ENCODE measurements around the gene GNAZ.

The GNAZ gene

GRCh38 chr22:23115369-23115768, 45.0 kb downstream of the GNAZ start:
- no peak overlapping the region for H3K27ac ChIP-seq
- no peak overlapping the region for H3K4me3 ChIP-seq
- TF ChIP-seq CTCF (IDR thresholded peaks at IDR 0.05) = no peak
- DNase-seq (ENCODE audit: low spot score) = no peak

GRCh38 chr22:23115825-23116494, 45.6 kb downstream of the GNAZ start:
- no peak for DNase-seq (ENCODE audit: low spot score)
- H3K4me3 ChIP-seq = no peak overlapping the region
- no peak for TF ChIP-seq CTCF (IDR thresholded peaks at IDR 0.05)
- H3K27ac ChIP-seq = no peak overlapping the region

GRCh38 chr22:23116506-23117263, 46.4 kb downstream of the GNAZ start:
- Histone ChIP-seq H3K4me3 (no peak overlapping the region), H3K27ac (no peak overlapping the region)
- no peak for TF ChIP-seq CTCF (IDR thresholded peaks at IDR 0.05)
- DNase-seq (ENCODE audit: low spot score) = no peak

- no peak for TF ChIP-seq CTCF (IDR thresholded peaks at IDR 0.05)
- no peak overlapping the region for H3K4me3 ChIP-seq
- no peak for DNase-seq (ENCODE audit: low spot score)
- H3K27ac ChIP-seq = no peak overlapping the region
Observed at GRCh38 chr22:23117275-23117674, 47.0 kb downstream of the GNAZ start.

- TF ChIP-seq CTCF (IDR thresholded peaks at IDR 0.05) = no peak
- Histone ChIP-seq H3K27ac (no peak overlapping the region), H3K4me3 (no peak overlapping the region)
- DNase-seq (ENCODE audit: low spot score) = no peak
Observed at GRCh38 chr22:23117891-23118646, 47.8 kb downstream of the GNAZ start.

- Histone ChIP-seq H3K4me3 (no peak overlapping the region), H3K27ac (no peak overlapping the region)
- TF ChIP-seq CTCF (IDR thresholded peaks at IDR 0.05) = no peak
- no peak for DNase-seq (ENCODE audit: low spot score)
Observed at GRCh38 chr22:23118647-23119493, 48.6 kb downstream of the GNAZ start.

All from coronary artery (tissue), 2 donors.